K562 (cell line): Measurements from ENCODE around the gene CEBPE. TPM values are rescaled to one million over a fixed set of nuclear protein-coding genes. Genes with fewer than 3 reads are reported as not detected.

Source experiments
- ATF7 ChIP-seq: fragments of 450-650 bp; IDR thresholded peaks from 2 replicates; pipeline ENCODE4 v1.7.1; 2014; ENCODE audit warnings: mild to moderate bottlenecking, moderate library complexity
- CSDE1 ChIP-seq, 2 experiments: fragments of 450-650 bp; IDR thresholded peaks; 2 replicates each; pipeline ENCODE4 v1.6.1; 2016; ENCODE audit warnings: mild to moderate bottlenecking in 1 of 2
- FOXA1 ChIP-seq: fragments of 450-650 bp; IDR thresholded peaks from 2 replicates; pipeline ENCODE4 v1.6.1; 2016; ENCODE audit warnings: mild to moderate bottlenecking, borderline replicate concordance
- GATAD2B ChIP-seq: fragments of 450-650 bp; IDR thresholded peaks from 2 replicates; pipeline ENCODE4 v1.6.1; 2017; ENCODE audit warnings: mild to moderate bottlenecking, borderline replicate concordance
- HIVEP1 ChIP-seq: fragments of 250-450 bp; sonication (Bioruptor Pico); IDR thresholded peaks from 2 replicates; pipeline ENCODE4 v1.4.0; 2020; ENCODE audit warnings: mild to moderate bottlenecking
- KDM4B ChIP-seq, 2 experiments: fragments of 450-650 bp in 1 of 2; sonication (generic) in 1 of 2; IDR thresholded peaks; 2 replicates each; pipeline ENCODE4 v1.6.1; 2016 to 2017; ENCODE audit warnings: borderline replicate concordance in 2 of 2, antibody characterized with exemption in 1 of 2, low read depth in 1 of 2, mild to moderate bottlenecking in 1 of 2
- RFX5 ChIP-seq: IDR thresholded peaks from 2 replicates; pipeline ENCODE4 v1.6.1; 2011; ENCODE audit warnings: low read depth, mild to moderate bottlenecking, improper control_type of control experiment, low read length
- SRSF7 ChIP-seq: fragments of 200-400 bp; formaldehyde crosslinking; optimal IDR thresholded peaks from 2 replicates; pipeline ENCODE3; 2017; ENCODE audit warnings: mild to moderate bottlenecking, low read depth, low read length
- TCF3 ChIP-seq: sonication (generic); formaldehyde crosslinking; IDR thresholded peaks from 2 replicates; pipeline ENCODE4 v1.4.0; 2020; ENCODE audit warnings: mild to moderate bottlenecking, missing genetic modification reagents
- ZBTB8A ChIP-seq: fragments of 450-650 bp; IDR thresholded peaks from 2 replicates; pipeline ENCODE4 v1.6.1; 2018; ENCODE audit warnings: mild to moderate bottlenecking, moderate library complexity; ENCODE audit not compliant: partially characterized antibody
- ZFP30 ChIP-seq: fragments of 250-450 bp; sonication (Bioruptor Pico); IDR thresholded peaks from 2 replicates; pipeline ENCODE4 v1.8.0; 2022; ENCODE audit warnings: moderate library complexity, mild to moderate bottlenecking, inconsistent platforms, borderline replicate concordance
- ZNF232 ChIP-seq: sonication (generic); formaldehyde crosslinking; IDR thresholded peaks from 2 replicates; pipeline ENCODE4 v1.8.0; 2022; ENCODE audit warnings: mild to moderate bottlenecking, missing genetic modification reagents
- ZNF507 ChIP-seq: conservative IDR thresholded peaks from 2 replicates; pipeline ENCODE4 v1.6.1; 2017; ENCODE audit warnings: missing genetic modification characterization, missing compliant biosample characterization
- polyA plus RNA-seq, 8 experiments: library from polyadenylated mRNA; depleted of rRNA in 4 of 8; stranded (reverse) in 5 of 8; unstranded in 3 of 8; fragments of >200 nt; fragmentation: Nextera tagmentation in 2 of 8; fragmentation: Illumina TruSeq in 1 of 8; extraction: Ambion mirVana in 2 of 8; extraction: Trizol in 1 of 8; gene quantifications; 2 replicates each; pipeline versions ENCODE4 v1.2.1 to v1.2.3, GENCODE V29; 2011 to 2014; ENCODE audit warnings: inconsistent platforms in 1 of 8, missing spikeins in 1 of 8
- total RNA-seq, 7 experiments: library from RNA; depleted of rRNA in 6 of 7; stranded (reverse); fragments of >200 nt in 6 of 7; fragmentation: Illumina TruSeq in 2 of 7; extraction: Trizol in 2 of 7; gene quantifications; 2 replicates each; pipeline versions ENCODE4 v1.2.1 to v1.2.3, GENCODE V29; 2011 to 2021; ENCODE audit warnings: low replicate concordance in 1 of 7
- TF ChIP-seq, protein P1 (sequence below): fragments of 250-450 bp; sonication (Bioruptor Pico); IDR thresholded peaks from 2 replicates; pipeline ENCODE4 v1.5.0; 2020; ENCODE audit warnings: mild to moderate bottlenecking, borderline replicate concordance
- TF ChIP-seq, protein P2 (sequence below): fragments of 250-450 bp; sonication (Bioruptor Pico); IDR thresholded peaks from 2 replicates; pipeline ENCODE4 v1.5.0; 2021; ENCODE audit warnings: mild to moderate bottlenecking, moderate library complexity
- TF ChIP-seq, protein P3 (sequence below): fragments of 450-650 bp; formaldehyde crosslinking; IDR thresholded peaks from 2 replicates; pipeline ENCODE4 v1.4.0; 2020; ENCODE audit warnings: mild to moderate bottlenecking, moderate library complexity
- TF ChIP-seq, protein P4 (sequence below): fragments of 250-450 bp; sonication (Bioruptor Pico); IDR thresholded peaks from 2 replicates; pipeline ENCODE4 v1.8.0; 2021; ENCODE audit warnings: borderline replicate concordance, mild to moderate bottlenecking, moderate library complexity; ENCODE audit not compliant: poor library complexity, severe bottlenecking
- TF ChIP-seq, protein P5 (sequence below): sonication (generic); formaldehyde crosslinking; IDR thresholded peaks from 2 replicates; pipeline ENCODE4 v1.8.0; 2022; ENCODE audit warnings: mild to moderate bottlenecking, missing genetic modification reagents
- TF ChIP-seq, protein P6 (sequence below), 2 experiments: fragments of 200-800 bp in 1 of 2; sonication (Bioruptor generic) in 1 of 2; sonication (generic) in 1 of 2; formaldehyde crosslinking in 1 of 2; IDR thresholded peaks in 1 of 2; conservative IDR thresholded peaks in 1 of 2; 2 replicates each; pipeline versions ENCODE4 v1.5.0 to v1.6.1; 2016 to 2020; ENCODE audit warnings: missing compliant biosample characterization in 1 of 2, missing genetic modification characterization in 1 of 2, missing genetic modification reagents in 1 of 2

CEBPE gene
- total and polyA plus RNA-seq, 9 of the 15 experiments (the other 6 are each of a cell fraction or from before 2014, with no cell fraction given): 0.09 to 0.15 (median 0.13) TPM; not detected in 6

DNA sequence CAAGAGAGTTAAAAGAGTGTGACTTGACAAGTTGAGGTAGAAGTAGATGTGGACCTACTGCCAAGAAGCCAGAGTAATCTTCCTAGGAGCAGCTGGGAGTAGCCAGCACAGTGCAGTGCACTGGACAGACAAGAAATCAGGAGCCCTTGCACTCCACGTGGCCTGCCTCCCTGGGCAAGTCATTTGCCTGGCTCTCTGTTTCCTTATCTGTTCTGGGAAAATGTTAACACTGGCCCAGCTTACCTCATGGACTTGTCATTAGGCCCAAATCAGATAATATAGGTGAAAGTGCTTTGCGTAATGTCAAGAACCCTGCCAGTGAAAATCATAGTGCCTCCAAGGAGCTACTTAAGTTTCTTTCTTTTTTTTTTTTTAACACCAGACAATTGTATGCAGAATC is 45.2 kb upstream of the CEBPE start (continued):
- TF ChIP-seq, protein P1, sequence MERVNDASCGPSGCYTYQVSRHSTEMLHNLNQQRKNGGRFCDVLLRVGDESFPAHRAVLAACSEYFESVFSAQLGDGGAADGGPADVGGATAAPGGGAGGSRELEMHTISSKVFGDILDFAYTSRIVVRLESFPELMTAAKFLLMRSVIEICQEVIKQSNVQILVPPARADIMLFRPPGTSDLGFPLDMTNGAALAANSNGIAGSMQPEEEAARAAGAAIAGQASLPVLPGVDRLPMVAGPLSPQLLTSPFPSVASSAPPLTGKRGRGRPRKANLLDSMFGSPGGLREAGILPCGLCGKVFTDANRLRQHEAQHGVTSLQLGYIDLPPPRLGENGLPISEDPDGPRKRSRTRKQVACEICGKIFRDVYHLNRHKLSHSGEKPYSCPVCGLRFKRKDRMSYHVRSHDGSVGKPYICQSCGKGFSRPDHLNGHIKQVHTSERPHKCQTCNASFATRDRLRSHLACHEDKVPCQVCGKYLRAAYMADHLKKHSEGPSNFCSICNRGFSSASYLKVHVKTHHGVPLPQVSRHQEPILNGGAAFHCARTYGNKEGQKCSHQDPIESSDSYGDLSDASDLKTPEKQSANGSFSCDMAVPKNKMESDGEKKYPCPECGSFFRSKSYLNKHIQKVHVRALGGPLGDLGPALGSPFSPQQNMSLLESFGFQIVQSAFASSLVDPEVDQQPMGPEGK (CRISPR knock-in tag): no peak
- TF ChIP-seq ZBTB8A: no peak
- TF ChIP-seq RFX5: no peak
- no peak for TF ChIP-seq ZFP30 (CRISPR knock-in tag)
- no peak for TF ChIP-seq SRSF7
- TF ChIP-seq, protein P2, sequence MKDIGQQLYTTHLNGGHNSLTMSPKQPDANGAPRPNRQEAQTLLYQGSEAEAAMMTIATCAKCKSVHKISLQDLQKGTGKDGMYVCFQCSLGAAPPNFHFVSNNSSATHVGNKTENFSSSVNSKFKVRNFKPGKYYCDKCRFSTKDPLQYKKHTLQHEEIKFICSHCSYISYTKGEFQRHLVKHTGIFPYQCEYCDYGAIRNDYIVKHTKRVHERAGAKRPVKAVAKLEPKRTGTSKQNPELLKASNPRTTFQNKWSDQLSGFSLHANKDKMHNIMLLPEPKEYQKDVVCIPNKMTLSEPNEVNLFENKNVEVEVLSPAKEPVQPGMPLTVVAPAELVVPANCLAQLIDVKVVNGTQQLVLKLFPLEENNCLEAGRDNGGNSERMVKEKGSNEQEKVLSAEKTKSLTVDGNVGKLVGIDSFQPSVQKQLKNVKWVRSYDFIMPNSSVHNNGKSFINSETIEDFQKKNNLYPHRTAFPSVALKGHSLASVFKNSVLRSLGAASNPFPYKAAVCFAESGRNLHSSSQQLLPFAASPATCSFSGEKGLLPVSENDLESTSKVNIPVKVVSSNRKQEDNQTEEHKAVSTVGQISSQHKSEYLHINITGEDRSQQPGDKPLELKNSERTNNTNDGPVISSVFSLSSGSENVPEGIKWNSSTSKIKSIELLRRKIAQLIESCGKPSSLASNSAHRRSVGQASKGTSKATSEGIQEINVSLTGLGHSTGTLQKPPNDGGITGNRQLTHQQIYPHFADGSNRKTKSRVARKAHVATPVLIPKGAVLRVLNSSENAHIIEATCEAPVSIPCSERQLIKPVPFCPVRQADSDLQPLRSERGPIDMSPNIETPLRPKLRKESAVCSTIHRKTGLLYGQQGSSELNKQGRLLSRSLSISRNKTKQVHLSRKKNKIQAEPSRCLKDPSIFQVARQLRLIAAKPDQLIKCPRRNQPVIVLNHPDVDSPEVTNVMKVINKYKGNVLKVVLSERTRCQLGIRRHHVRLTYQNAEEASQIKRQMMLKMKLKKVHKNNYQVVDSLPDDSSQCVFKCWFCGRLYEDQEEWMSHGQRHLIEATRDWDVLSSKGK (CRISPR knock-in tag): no peak
- peak; percentile 66 for TF ChIP-seq TCF3 (CRISPR knock-in tag)
- no peak for TF ChIP-seq FOXA1
- TF ChIP-seq, protein P3, sequence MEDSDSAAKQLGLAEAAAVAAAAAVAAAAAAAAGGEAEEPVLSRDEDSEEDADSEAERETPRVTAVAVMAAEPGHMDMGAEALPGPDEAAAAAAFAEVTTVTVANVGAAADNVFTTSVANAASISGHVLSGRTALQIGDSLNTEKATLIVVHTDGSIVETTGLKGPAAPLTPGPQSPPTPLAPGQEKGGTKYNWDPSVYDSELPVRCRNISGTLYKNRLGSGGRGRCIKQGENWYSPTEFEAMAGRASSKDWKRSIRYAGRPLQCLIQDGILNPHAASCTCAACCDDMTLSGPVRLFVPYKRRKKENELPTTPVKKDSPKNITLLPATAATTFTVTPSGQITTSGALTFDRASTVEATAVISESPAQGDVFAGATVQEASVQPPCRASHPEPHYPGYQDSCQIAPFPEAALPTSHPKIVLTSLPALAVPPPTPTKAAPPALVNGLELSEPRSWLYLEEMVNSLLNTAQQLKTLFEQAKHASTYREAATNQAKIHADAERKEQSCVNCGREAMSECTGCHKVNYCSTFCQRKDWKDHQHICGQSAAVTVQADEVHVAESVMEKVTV (CRISPR knock-in tag): no peak
- TF ChIP-seq ATF7: peak; percentile 88
- TF ChIP-seq, protein P4, sequence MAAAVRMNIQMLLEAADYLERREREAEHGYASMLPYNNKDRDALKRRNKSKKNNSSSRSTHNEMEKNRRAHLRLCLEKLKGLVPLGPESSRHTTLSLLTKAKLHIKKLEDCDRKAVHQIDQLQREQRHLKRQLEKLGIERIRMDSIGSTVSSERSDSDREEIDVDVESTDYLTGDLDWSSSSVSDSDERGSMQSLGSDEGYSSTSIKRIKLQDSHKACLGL (CRISPR knock-in tag): no peak
- no peak for TF ChIP-seq KDM4B (IDR thresholded peaks at IDR 0.05; ENCODE audit: borderline replicate concordance in 2 of 2, low read depth in 1 of 2)
- TF ChIP-seq ZNF507: no peak
- TF ChIP-seq ZNF232 (CRISPR knock-in tag): no peak
- TF ChIP-seq, protein P5, sequence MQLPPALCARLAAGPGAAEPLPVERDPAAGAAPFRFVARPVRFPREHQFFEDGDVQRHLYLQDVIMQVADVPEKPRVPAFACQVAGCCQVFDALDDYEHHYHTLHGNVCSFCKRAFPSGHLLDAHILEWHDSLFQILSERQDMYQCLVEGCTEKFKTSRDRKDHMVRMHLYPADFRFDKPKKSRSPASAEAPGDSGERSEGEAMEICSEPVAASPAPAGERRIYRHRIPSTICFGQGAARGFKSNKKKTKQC (CRISPR knock-in tag): no peak
- TF ChIP-seq GATAD2B: no peak
- no peak for TF ChIP-seq CSDE1 (IDR thresholded peaks at IDR 0.05)
- TF ChIP-seq HIVEP1 (CRISPR knock-in tag): no peak
- TF ChIP-seq, protein P6, sequence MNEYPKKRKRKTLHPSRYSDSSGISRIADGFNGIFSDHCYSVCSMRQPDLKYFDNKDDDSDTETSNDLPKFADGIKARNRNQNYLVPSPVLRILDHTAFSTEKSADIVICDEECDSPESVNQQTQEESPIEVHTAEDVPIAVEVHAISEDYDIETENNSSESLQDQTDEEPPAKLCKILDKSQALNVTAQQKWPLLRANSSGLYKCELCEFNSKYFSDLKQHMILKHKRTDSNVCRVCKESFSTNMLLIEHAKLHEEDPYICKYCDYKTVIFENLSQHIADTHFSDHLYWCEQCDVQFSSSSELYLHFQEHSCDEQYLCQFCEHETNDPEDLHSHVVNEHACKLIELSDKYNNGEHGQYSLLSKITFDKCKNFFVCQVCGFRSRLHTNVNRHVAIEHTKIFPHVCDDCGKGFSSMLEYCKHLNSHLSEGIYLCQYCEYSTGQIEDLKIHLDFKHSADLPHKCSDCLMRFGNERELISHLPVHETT (CRISPR knock-in tag; conservative IDR thresholded peaks at IDR 0.05 in 1 of 2, IDR thresholded peaks at IDR 0.05 in 1 of 2): no peak
